HEK293 (cell line): ENCODE measurements around the gene L3MBTL1.

Experiments
- CTCF ChIP-seq: fragments of 450-650 bp; formaldehyde crosslinking; IDR thresholded peaks from 2 replicates; pipeline ENCODE4 v1.5.1; 2016; ENCODE audit warnings: missing biosample characterization, missing genetic modification characterization
- GLI4 ChIP-seq: fragments of 450-650 bp; formaldehyde crosslinking; IDR thresholded peaks from 2 replicates; pipeline ENCODE4 v1.5.1; 2016; ENCODE audit warnings: missing biosample characterization, missing genetic modification characterization
- SALL2 ChIP-seq: fragments of 450-650 bp; formaldehyde crosslinking; IDR thresholded peaks from 2 replicates; pipeline ENCODE4 v1.5.0; 2017; ENCODE audit warnings: missing biosample characterization, mild to moderate bottlenecking, missing genetic modification characterization, borderline replicate concordance
- YY1 ChIP-seq: fragments of 450-650 bp; formaldehyde crosslinking; IDR thresholded peaks from 2 replicates; pipeline ENCODE4 v1.5.1; 2018; ENCODE audit warnings: missing biosample characterization, missing genetic modification characterization
- ZBTB21 ChIP-seq: fragments of 450-650 bp; formaldehyde crosslinking; IDR thresholded peaks from 2 replicates; pipeline ENCODE4 v1.5.1; 2017; ENCODE audit warnings: missing biosample characterization, missing genetic modification characterization
- ZEB2 ChIP-seq: fragments of 450-650 bp; formaldehyde crosslinking; IDR thresholded peaks from 2 replicates; pipeline ENCODE4 v1.5.1; 2016; ENCODE audit warnings: missing biosample characterization, missing genetic modification characterization
- ZFP37 ChIP-seq: fragments of 450-650 bp; formaldehyde crosslinking; IDR thresholded peaks from 2 replicates; pipeline ENCODE4 v1.5.1; 2016; ENCODE audit warnings: missing biosample characterization, missing genetic modification characterization
- ZNF184 ChIP-seq: fragments of 450-650 bp; IDR thresholded peaks from 2 replicates; pipeline ENCODE4 v1.5.1; 2018; ENCODE audit warnings: missing biosample characterization, mild to moderate bottlenecking, missing genetic modification characterization
- ZNF658 ChIP-seq: fragments of 450-650 bp; formaldehyde crosslinking; IDR thresholded peaks from 2 replicates; pipeline ENCODE4; 2016; ENCODE audit warnings: missing biosample characterization, missing genetic modification characterization
- ZNF660 ChIP-seq: fragments of 450-650 bp; IDR thresholded peaks from 2 replicates; pipeline ENCODE4 v1.5.1; 2018; ENCODE audit warnings: missing biosample characterization, mild to moderate bottlenecking, missing genetic modification characterization
- ZXDB ChIP-seq: fragments of 450-650 bp; formaldehyde crosslinking; IDR thresholded peaks from 2 replicates; pipeline ENCODE4 v1.5.1; 2016; ENCODE audit warnings: missing biosample characterization, missing genetic modification characterization
- TF ChIP-seq, protein P1 (sequence below): fragments of 450-650 bp; formaldehyde crosslinking; IDR thresholded peaks from 2 replicates; pipeline ENCODE4 v1.5.1; 2016; ENCODE audit warnings: missing biosample characterization, missing genetic modification characterization

- TF ChIP-seq ZNF658 (tag by site-specific recombination): no peak
- TF ChIP-seq ZBTB21 (tag by site-specific recombination): no peak
- no peak for TF ChIP-seq CTCF
- no peak for TF ChIP-seq ZFP37
- TF ChIP-seq, protein P1, sequence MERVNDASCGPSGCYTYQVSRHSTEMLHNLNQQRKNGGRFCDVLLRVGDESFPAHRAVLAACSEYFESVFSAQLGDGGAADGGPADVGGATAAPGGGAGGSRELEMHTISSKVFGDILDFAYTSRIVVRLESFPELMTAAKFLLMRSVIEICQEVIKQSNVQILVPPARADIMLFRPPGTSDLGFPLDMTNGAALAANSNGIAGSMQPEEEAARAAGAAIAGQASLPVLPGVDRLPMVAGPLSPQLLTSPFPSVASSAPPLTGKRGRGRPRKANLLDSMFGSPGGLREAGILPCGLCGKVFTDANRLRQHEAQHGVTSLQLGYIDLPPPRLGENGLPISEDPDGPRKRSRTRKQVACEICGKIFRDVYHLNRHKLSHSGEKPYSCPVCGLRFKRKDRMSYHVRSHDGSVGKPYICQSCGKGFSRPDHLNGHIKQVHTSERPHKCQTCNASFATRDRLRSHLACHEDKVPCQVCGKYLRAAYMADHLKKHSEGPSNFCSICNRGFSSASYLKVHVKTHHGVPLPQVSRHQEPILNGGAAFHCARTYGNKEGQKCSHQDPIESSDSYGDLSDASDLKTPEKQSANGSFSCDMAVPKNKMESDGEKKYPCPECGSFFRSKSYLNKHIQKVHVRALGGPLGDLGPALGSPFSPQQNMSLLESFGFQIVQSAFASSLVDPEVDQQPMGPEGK (tag by site-specific recombination): no peak
- no peak for TF ChIP-seq ZXDB (tag by site-specific recombination)
- TF ChIP-seq YY1: no peak
- no peak for TF ChIP-seq ZEB2 (tag by site-specific recombination)
- TF ChIP-seq SALL2 (tag by site-specific recombination): no peak
- no peak for TF ChIP-seq GLI4 (tag by site-specific recombination)
- TF ChIP-seq ZNF660 (tag by site-specific recombination): no peak
- no peak for TF ChIP-seq ZNF184 (tag by site-specific recombination)
Observed at GRCh38 chr20:43538878-43539700, 31.6 kb downstream of the L3MBTL1 start.
